H7 (cell line): ENCODE results near the gene IRGC. TPM values are rescaled to one million over a fixed set of nuclear protein-coding genes. Genes with fewer than 3 reads are reported as not detected.

Experiments used
- DNase-seq: peaks from one replicate; pipeline ENCODE4 v3.0.0; 2012
- H3K27me3 ChIP-seq: 2 replicates; pipeline ENCODE4 v1.6.0; 2011; ENCODE audit warnings: mild to moderate bottlenecking, low read length; ENCODE audit not compliant: control insufficient read depth, insufficient read depth
- H3K36me3 ChIP-seq: replicated peaks from 2 replicates; pipeline ENCODE4 v1.5.1; 2011; ENCODE audit warnings: low read length; ENCODE audit not compliant: control insufficient read depth, insufficient read depth
- H3K4me3 ChIP-seq: 2 replicates; pipeline ENCODE4 v1.5.1; 2011; ENCODE audit warnings: low read depth, mild to moderate bottlenecking, control low read depth, low read length, moderate library complexity; ENCODE audit not compliant: insufficient read depth
- total RNA-seq: library from RNA; depleted of rRNA; stranded (reverse); fragments of >200 nt; shearing (Covaris generic); gene quantifications from 2 replicates; pipeline ENCODE4 v1.2.3, GENCODE V29; 2014

Gene IRGC
- total RNA-seq, 1 experiment from 2014 or later, result not detected

DNA sequence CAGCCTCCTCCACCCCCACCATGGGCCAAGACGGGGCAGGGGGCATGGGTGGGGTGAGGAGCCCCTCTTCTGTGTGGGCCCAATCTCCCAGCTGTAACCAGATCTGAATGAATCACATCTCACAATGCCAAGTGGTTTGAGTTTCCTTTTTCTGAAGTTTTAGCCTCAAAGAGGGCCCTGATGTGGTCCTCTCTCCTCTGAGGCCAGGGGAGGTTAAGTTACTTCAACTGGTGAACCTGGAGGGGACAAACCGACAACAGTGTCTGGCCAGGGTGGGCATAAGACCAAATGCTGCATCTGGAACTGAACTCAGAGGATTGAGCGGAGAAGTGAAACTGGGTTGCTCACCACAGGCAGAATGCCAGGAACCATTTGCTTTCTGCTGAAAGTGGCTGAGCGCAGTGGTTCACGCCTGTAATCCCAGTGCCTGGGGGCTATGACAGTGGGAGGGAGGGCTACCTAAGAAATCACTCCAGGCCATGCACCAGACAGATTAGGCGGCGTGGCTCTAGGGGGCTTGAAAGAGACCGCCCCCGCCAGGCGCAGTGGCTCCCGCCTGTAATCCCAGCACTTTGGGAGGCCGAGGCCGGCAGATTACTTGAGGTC, 15.4 kb upstream of the IRGC start:
- no peak for DNase-seq
- Histone ChIP-seq H3K27me3 (peaks cover 4% of the 10 kb centered on the region), H3K36me3 (no peaks in the 10 kb centered on the region), H3K4me3 (no peak overlapping the region)

DNA sequence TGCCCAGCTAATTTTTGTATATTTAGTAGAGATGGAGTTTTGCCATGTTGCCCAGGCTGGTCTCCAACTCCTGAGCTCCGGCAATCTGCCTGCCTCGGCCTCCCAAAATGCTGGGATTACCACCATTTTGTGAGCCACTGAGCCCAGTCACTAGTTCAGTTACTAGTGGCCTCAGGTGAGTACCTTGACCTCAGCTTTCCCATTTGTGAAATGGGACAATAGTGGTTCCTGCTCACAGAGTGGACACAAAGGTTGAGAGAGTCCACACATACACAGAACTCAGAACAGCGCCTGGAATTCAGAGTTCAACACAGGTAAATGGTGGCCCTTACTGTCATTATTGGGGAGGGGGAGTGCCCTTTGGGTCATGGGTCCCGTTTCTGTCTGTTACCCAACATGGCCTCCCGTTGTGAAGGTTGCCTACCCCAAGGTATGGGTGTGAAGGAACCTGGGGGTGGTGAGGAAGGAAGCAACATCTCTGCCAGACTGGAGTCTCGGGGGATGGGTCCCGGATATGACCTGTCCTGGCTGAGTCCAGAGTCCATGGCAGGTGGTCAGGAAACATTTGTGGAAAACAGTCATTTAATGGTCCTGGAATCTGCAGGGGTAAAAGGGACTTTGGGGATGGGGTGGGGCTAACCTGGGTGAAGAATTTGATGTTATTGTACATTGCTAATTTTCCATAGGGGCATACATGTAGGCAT, 11.7 kb upstream of the IRGC start:
- Histone ChIP-seq H3K27me3 (peaks cover 3% of the 10 kb centered on the region), H3K4me3 (no peak overlapping the region), H3K36me3 (no peaks in the 10 kb centered on the region)
- no peak for DNase-seq

GRCh38 chr19:43705729-43706128, 10.1 kb upstream of the IRGC start:
- Histone ChIP-seq H3K27me3 (no peaks in the 10 kb centered on the region), H3K4me3 (no peak overlapping the region), H3K36me3 (no peaks in the 10 kb centered on the region)
- DNase-seq, result no peak

GRCh38 chr19:43707158-43707712, 8.6 kb upstream of the IRGC start:
- Histone ChIP-seq H3K36me3 (no peaks in the 10 kb centered on the region), H3K27me3 (no peaks in the 10 kb centered on the region), H3K4me3 (no peak overlapping the region)
- DNase-seq, result no peak

GRCh38 chr19:43708716-43709115, 7.2 kb upstream of the IRGC start:
- Histone ChIP-seq H3K4me3 (no peak overlapping the region), H3K27me3 (no peaks in the 10 kb centered on the region), H3K36me3 (no peaks in the 10 kb centered on the region)
- no peak for DNase-seq

GRCh38 chr19:43711751-43712355, 4.0 kb upstream of the IRGC start:
- DNase-seq, result no peak
- Histone ChIP-seq H3K27me3 (no peaks in the 10 kb centered on the region), H3K4me3 (no peak overlapping the region), H3K36me3 (no peaks in the 10 kb centered on the region)

- no peak for DNase-seq
- H3K27me3 ChIP-seq, result no peaks in the 10 kb centered on the region
- no peaks in the 10 kb centered on the region for H3K36me3 ChIP-seq
- no peak overlapping the region for H3K4me3 ChIP-seq
These were observed 2.7 kb upstream of the IRGC start for GRCh38 chr19:43713208-43713607.

DNA sequence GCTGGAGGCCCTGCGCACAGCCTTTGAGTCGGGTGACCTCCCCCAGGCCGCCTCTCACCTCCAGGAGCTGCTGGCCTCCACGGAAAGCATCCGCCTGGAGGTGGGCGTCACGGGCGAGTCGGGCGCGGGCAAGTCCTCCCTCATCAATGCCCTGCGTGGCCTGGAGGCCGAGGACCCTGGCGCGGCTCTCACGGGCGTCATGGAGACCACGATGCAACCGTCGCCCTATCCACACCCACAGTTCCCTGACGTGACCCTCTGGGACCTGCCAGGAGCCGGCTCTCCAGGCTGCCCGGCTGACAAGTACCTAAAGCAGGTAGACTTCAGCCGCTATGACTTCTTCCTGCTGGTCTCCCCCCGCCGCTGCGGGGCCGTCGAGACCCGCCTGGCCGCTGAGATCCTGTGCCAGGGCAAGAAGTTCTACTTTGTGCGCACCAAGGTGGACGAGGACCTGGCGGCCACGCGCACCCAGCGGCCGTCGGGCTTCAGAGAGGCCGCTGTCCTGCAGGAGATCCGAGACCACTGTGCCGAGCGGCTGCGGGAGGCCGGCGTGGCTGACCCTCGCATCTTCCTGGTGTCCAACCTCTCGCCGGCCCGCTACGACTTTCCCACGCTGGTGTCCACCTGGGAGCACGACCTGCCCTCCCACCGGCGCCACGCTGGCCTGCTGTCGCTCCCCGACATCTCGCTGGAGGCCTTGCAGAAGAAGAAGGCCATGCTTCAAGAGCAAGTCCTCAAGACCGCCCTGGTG, 2.9 kb downstream of the IRGC start:
- H3K4me3 ChIP-seq, result no peak overlapping the region
- H3K36me3 ChIP-seq, result no peaks in the 10 kb centered on the region
- no peak for DNase-seq
- H3K27me3 ChIP-seq, result no peaks in the 10 kb centered on the region

DNA sequence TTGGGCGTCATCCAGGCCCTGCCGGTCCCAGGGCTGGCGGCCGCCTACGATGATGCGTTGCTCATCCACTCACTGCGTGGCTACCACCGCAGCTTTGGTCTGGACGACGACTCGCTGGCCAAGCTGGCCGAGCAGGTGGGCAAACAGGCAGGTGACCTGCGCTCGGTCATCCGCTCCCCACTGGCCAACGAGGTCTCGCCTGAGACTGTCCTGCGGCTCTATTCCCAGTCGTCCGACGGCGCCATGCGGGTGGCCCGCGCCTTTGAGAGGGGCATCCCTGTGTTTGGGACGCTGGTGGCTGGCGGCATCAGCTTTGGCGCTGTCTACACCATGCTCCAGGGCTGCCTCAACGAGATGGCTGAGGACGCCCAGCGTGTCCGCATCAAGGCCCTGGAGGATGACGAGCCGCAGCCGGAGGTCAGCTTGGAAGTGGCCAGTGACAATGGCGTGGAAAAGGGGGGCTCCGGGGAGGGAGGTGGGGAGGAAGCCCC, 3.5 kb downstream of the IRGC start:
- H3K4me3 ChIP-seq, result no peak overlapping the region
- no peaks in the 10 kb centered on the region for H3K27me3 ChIP-seq
- H3K36me3 ChIP-seq, result no peaks in the 10 kb centered on the region
- DNase-seq, result no peak

DNA sequence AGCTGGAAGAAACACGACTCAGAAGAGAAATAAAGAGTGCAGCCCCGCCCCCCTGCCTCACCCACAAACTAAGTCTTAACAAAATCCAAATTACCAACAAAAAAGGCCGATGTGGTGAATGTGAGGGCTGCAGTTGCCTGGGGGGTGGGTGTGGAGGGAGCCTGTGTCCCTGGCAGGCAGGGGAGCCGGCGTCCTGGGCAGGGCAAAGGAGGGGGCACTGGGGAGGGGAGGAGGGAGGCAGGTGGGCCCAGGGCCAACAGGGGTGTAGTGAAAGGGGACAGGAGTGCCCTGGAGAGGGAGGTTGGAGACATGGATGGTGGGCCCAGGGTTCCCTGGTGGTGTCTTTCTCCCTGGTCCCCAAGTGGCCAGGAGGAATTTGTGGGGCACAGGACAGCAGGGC, 4.0 kb downstream of the IRGC start:
- Histone ChIP-seq H3K4me3 (no peak overlapping the region), H3K36me3 (no peaks in the 10 kb centered on the region), H3K27me3 (no peaks in the 10 kb centered on the region)
- no peak for DNase-seq

GRCh38 chr19:43720936-43721335, 5.1 kb downstream of the IRGC start:
- DNase-seq, result peak; percentile 42
- Histone ChIP-seq H3K4me3 (no peak overlapping the region), H3K36me3 (no peaks in the 10 kb centered on the region), H3K27me3 (no peaks in the 10 kb centered on the region)

DNA sequence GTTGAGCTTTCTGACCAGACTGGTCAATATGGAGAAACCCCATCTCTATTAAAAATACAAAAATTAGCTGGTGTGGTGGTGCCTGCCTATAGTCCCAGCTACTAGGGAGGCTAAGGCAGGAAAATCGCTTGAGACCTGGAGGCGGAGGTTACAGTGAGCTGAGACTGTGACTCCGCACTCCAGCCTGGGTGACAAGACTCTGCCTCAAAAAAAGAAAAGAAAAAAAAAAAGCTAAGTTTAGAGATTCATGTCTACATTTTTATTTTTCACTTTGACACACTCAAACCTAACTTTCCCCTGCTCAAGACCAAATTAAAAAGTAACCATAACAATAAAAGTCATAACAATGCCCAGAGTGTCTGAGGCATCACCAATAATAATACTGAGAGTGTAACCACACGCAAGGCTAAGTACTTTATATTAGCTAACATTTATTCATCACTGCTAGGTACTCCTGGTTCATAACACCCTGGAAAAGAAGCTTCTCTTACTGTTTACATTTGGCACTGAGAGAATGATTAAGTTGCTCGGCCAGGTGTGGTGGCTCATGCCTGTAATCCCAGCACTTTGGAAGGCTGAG, 5.7 kb downstream of the IRGC start:
- no peak for DNase-seq
- H3K27me3 ChIP-seq, result no peaks in the 10 kb centered on the region
- H3K36me3 ChIP-seq, result no peaks in the 10 kb centered on the region
- no peak overlapping the region for H3K4me3 ChIP-seq

GRCh38 chr19:43723588-43723987, 7.7 kb downstream of the IRGC start:
- H3K36me3 ChIP-seq, result peaks cover under 1% of the 10 kb centered on the region; the same call in 1 of the 2 replicates
- no peak overlapping the region for H3K4me3 ChIP-seq
- no peak for DNase-seq
- H3K27me3 ChIP-seq, result no peaks in the 10 kb centered on the region

- no peak for DNase-seq
- Histone ChIP-seq H3K27me3 (no peaks in the 10 kb centered on the region), H3K36me3 (peaks cover 1% of the 10 kb centered on the region; the same call in 1 of the 2 replicates), H3K4me3 (no peak overlapping the region)
These were observed 9.0 kb downstream of the IRGC start for GRCh38 chr19:43724896-43725295.
